C4-2B (cell line): ENCODE results near the gene ARL15.

Experiments
- ZFX ChIP-seq: fragments of 450-650 bp; IDR thresholded peaks from 2 replicates; pipeline ENCODE4 v1.6.1; 2017
- TF ChIP-seq, protein P1 (sequence below): fragments of 450-650 bp; conservative IDR thresholded peaks from 2 replicates; pipeline ENCODE4 v1.5.1; 2017; ENCODE audit warnings: mild to moderate bottlenecking

DNA sequence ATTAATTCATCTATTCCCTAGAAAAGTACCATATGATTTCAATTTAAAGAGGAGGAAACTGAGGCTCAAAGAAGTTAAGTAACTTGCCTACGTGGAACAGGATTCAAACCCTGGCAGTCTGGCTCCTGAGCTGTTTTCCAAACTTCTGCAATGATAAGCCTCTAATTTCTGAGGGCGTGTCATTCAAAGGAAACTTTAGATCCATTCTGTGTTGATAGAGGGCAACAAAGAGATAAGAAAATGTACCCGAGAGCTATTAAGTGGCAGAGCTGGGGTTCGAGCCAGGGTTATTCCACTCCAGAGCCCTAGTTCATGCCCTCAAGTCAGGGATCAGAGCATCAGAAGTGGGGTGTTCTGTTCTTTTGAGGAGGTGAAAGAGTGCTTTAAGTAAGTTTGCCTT is 131.4 kb downstream of the ARL15 start:
- TF ChIP-seq, protein P1, sequence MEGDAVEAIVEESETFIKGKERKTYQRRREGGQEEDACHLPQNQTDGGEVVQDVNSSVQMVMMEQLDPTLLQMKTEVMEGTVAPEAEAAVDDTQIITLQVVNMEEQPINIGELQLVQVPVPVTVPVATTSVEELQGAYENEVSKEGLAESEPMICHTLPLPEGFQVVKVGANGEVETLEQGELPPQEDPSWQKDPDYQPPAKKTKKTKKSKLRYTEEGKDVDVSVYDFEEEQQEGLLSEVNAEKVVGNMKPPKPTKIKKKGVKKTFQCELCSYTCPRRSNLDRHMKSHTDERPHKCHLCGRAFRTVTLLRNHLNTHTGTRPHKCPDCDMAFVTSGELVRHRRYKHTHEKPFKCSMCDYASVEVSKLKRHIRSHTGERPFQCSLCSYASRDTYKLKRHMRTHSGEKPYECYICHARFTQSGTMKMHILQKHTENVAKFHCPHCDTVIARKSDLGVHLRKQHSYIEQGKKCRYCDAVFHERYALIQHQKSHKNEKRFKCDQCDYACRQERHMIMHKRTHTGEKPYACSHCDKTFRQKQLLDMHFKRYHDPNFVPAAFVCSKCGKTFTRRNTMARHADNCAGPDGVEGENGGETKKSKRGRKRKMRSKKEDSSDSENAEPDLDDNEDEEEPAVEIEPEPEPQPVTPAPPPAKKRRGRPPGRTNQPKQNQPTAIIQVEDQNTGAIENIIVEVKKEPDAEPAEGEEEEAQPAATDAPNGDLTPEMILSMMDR, result no peak
- TF ChIP-seq ZFX, result no peak
